Middle frontal gyrus (tissue), 1 donor: ENCODE results near the gene LAMC3.

Experiments
- DNase-seq: peaks from one replicate; pipeline ENCODE4 v3.0.0-alpha.2; 2015; ENCODE audit warnings: low spot score; ENCODE audit errors: extremely low spot score

The LAMC3 gene

DNA sequence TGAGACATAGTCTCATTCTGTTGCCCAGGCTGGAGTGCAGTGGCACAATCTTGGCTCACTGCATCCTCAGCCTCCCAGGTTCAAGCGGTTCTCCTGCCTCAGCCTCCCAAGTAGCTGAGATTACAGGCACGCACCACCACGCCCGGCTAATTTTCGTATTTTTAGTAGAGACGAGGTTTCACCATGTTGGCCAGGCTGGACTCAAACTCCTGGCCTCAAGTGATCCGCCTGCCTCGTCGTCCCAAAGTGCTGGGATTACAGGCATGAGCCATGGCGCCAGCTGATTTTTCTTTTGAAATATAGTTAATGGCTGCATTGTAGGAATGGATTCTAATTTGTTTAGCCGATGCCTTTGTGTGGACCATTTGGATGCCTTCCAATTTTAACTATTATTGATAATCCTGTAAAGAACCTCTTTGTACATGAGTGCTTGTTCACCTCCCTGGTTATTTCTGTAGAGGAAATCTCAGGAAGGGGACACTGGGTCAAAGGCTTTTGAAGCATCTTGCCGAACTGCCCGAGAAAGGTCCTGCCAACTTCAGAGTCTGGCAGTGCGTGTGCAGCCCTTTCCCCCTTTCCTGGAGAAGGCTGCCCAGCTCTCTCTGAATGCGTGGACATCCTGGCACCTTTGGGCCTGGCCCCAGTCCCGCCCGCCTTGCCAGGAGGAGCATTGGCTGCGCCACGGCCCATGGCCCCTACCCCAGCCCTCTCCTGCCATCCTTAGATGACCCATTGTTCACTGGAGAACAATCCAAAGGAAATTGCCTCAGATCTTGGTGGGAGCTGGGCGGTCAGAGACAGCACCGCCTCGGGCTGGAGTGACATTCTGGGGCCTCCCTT lies 107.5 kb downstream of the LAMC3 start:
- DNase-seq: no peak

- no peak for DNase-seq
Measured at GRCh38 chr9:131117121-131117761, 108.3 kb downstream of the LAMC3 start.

GRCh38 chr9:131117762-131118145 lies 108.8 kb downstream of the LAMC3 start:
- DNase-seq: no peak

- DNase-seq: no peak
Measured at GRCh38 chr9:131119600-131119999, 110.6 kb downstream of the LAMC3 start.

GRCh38 chr9:131120620-131121228 lies 111.8 kb downstream of the LAMC3 start:
- no peak for DNase-seq

DNA sequence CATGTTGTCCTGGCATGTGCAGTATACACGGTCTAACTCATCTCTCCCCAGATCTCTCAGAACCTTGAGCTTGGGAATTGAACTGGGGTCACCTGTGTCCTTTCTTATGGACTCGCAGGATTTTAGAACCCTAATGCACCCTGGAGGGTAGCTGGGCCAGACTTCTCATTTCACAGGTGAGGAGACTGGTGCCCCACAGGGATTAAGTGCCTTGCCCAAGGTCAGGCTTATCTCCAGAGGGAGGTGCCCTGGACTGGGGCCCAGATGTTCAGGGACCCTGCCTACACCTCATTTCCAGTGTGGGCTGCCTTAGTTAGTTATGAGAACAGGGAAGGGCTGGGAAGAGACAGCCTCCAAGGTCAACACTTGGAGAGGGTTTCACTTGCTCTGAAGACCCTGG lies 112.4 kb downstream of the LAMC3 start:
- no peak for DNase-seq

GRCh38 chr9:131122158-131122557 lies 113.2 kb downstream of the LAMC3 start:
- DNase-seq: no peak

DNA sequence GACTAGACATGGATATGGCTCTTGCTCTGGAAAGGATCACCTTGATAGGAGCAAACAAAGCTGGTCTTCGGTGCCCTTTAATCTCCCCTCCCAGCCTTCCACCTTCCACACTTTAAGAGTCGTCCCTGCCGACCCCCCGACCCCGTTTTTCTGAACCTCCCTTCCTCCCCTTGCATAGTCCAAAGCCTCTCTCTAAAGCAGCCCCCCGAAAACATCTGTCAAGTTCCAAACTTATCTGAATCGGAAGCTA lies 116.0 kb downstream of the LAMC3 start:
- DNase-seq: no peak

GRCh38 chr9:131125288-131126058 lies 116.5 kb downstream of the LAMC3 start, which contains the start of gene NUP214:
TSS of gene NUP214 (plus strand) at chr9:131125586. CDS start at chr9:131125705, 119 bp downstream.
- DNase-seq: peak; percentile 99

DNA sequence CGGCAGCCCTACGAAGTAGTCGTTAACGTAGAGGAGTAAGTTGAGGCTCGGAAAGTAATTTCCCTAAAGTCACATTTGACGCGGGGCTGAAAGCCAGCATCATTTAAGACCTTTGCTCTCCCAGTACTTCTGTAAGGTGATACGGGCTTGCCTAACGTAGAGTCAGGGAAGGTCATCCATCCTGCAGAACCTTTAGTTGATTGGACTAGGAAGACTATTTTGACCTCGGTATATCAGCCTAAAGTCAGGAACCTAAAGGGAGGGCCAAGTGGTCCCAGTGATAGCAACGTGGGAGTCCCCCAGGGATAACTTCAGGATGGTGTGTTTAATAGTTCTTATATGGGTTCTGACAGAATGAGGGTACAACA lies 117.1 kb downstream of the LAMC3 start:
- DNase-seq: no peak

- DNase-seq: no peak
Measured at GRCh38 chr9:131129183-131129582, 120.2 kb downstream of the LAMC3 start.

GRCh38 chr9:131138676-131139075 lies 129.7 kb downstream of the LAMC3 start:
- no peak for DNase-seq

DNA sequence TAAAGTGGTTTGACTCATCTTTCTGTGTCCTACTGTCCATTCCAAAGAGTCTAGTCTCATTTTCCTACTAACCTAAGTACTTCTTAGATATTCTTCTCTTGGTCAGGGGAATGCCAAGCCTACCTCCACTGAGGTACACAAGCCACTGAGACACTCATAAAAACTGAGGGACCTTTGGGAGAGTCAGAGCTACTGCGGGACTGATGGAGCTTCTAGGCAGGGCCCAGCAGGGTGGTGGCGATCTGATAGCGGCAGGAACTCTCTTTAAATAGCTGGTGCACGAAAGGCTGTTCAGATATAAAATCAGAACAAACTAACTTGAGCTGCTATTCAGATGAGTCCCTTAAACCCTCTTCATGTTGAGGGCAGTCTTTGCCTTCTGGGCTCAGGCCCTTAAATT lies 131.1 kb downstream of the LAMC3 start:
- DNase-seq: no peak

DNA sequence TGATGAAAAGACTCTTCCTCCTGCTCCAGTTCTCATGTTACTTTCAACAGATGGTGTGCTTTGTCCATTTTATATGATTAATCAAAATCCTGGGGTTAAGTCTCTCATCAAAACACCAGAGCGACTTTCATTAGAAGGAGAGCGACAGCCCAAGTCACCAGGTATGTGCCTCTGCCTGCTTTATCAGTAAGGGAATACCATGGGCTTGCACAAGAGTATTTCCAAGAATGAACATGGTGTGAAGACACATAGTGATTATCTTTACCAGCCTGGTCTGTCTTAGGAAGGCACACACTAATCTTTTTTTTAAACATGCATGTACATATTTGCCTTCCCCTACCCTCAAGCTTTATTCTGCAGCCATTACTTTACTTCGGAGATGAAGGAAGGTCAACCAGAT lies 131.6 kb downstream of the LAMC3 start:
- DNase-seq: no peak

- no peak for DNase-seq
Measured at GRCh38 chr9:131142160-131142559, 133.2 kb downstream of the LAMC3 start.
